Suprapubic skin (tissue), 4 donors: ENCODE results near the gene PCGF3. TPM values are rescaled to one million over a fixed set of nuclear protein-coding genes. Genes with fewer than 3 reads are reported as not detected.
"Not testable (repeated sequence)": the region's sequence is repeated elsewhere in the genome, so short reads cannot be mapped to it uniquely, and the experiment has no call there.

Experiments used
- DNase-seq, 2 donors: peaks; one replicate each; pipeline ENCODE4 v3.0.0-alpha.2; 2019; ENCODE audit warnings: low spot score in 2 of 2
- H3K27ac ChIP-seq: fragments of 200-600 bp; sonication (generic); one replicate; pipeline ENCODE4 v1.5.1; 2019
- H3K27me3 ChIP-seq: fragments of 200-600 bp; sonication (generic); one replicate; pipeline ENCODE4 v1.5.1; 2019
- H3K36me3 ChIP-seq: fragments of 200-600 bp; sonication (generic); one replicate; pipeline ENCODE4 v1.5.1; 2019
- H3K4me1 ChIP-seq: fragments of 200-600 bp; sonication (generic); one replicate; pipeline ENCODE4 v1.5.1; 2019
- H3K4me3 ChIP-seq: fragments of 200-600 bp; sonication (generic); one replicate; pipeline ENCODE4 v1.5.1; 2019; ENCODE audit warnings: mild to moderate bottlenecking
- H3K9me3 ChIP-seq: fragments of 200-600 bp; sonication (generic); one replicate; pipeline ENCODE4 v1.5.1; 2019
- EP300 ChIP-seq: sonication (generic); formaldehyde crosslinking; IDR thresholded peaks from one replicate; pipeline ENCODE4 v1.6.1; 2017; ENCODE audit warnings: antibody characterized with exemption
- POLR2A ChIP-seq, 2 donors: fragments of 450-650 bp; IDR thresholded peaks; one replicate each; pipeline ENCODE4 v1.6.1; 2017; ENCODE audit warnings: antibody characterized with exemption in 2 of 2, mild to moderate bottlenecking in 2 of 2, moderate library complexity in 2 of 2
- POLR2AphosphoS5 ChIP-seq, 3 donors: sonication (generic); formaldehyde crosslinking; IDR thresholded peaks; one replicate each; pipeline ENCODE4 v1.6.1; 2017; ENCODE audit warnings: antibody characterized with exemption in 3 of 3
- WGBS: methylation state at CpG from one replicate; pipeline ENCODE4 v1.1.5; 2018; 5-methylcytosine and 5-hydroxymethylcytosine counted together
- total RNA-seq, 4 donors: library from RNA; depleted of rRNA; stranded (reverse); fragments of >200 nt; gene quantifications; one replicate each; pipeline ENCODE4 v1.1.0, GENCODE V29; 2016
- TF ChIP-seq, protein P1 (sequence below), 2 donors: fragments of 200-600 bp in 1 of 2; fragments of 450-650 bp in 1 of 2; sonication (generic) in 1 of 2; IDR thresholded peaks; one replicate each; pipeline ENCODE4 v1.5.1; 2016 to 2019; ENCODE audit warnings: antibody characterized with exemption in 2 of 2, mild to moderate bottlenecking in 1 of 2, moderate library complexity in 1 of 2

PCGF3 gene
- total RNA-seq, 4 donors from 2014 or later: 59.7 to 152 (median 71.2) TPM

DNA sequence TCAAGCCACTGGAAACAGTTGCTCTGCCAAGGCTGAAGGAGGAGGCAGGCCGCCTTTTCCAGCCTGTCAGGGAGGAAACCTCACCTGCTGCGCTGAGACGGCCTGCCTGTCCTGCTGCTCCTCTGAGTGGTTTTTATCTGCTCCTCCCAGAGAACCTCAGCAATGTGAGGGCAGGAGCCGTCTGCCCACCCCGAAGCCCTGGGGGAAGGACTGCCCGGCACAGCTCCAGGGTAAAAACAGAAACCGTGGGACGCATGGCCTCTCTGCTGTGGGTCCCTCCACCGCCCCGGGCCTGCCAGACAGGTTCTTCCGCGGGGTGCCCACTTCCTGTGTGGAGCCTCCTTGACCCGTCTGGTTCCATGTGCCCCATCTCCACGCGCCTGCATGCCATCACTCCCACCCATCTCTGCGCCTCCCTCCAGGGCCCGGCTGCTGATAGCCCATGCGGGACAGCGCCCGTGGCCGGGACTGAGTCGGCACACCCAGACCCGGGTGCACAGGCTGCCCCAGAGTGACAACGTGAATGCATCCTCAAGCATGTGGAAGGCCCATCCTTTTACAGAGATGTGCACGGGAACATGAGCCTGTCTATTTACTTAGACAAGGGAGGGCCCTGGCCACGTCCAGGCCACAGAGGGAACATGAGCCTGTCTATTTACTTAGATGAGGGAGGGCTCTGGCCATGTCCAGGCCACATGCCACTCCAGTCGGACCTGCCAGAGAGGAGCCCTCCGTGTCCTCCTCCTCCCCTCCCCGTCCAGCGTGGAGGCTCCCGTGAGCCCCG lies 12.7 kb upstream of the PCGF3 start:
- Histone ChIP-seq H3K4me3 (no peak overlapping the region), H3K36me3 (no peaks in the 10 kb centered on the region), H3K4me1 (peaks cover 21% of the 10 kb centered on the region), H3K9me3 (no peaks in the 10 kb centered on the region), H3K27ac (no peak overlapping the region), H3K27me3 (no peaks in the 10 kb centered on the region)
- no peak for DNase-seq
- TF ChIP-seq POLR2AphosphoS5 (IDR thresholded peaks at IDR 0.05) (no peak), POLR2A (IDR thresholded peaks at IDR 0.05) (no peak), EP300 (no peak)
- TF ChIP-seq, protein P1, sequence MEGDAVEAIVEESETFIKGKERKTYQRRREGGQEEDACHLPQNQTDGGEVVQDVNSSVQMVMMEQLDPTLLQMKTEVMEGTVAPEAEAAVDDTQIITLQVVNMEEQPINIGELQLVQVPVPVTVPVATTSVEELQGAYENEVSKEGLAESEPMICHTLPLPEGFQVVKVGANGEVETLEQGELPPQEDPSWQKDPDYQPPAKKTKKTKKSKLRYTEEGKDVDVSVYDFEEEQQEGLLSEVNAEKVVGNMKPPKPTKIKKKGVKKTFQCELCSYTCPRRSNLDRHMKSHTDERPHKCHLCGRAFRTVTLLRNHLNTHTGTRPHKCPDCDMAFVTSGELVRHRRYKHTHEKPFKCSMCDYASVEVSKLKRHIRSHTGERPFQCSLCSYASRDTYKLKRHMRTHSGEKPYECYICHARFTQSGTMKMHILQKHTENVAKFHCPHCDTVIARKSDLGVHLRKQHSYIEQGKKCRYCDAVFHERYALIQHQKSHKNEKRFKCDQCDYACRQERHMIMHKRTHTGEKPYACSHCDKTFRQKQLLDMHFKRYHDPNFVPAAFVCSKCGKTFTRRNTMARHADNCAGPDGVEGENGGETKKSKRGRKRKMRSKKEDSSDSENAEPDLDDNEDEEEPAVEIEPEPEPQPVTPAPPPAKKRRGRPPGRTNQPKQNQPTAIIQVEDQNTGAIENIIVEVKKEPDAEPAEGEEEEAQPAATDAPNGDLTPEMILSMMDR (IDR thresholded peaks at IDR 0.05): no peak
- WGBS: 68% methylated on average over 30 of the region's 32 CpGs

DNA sequence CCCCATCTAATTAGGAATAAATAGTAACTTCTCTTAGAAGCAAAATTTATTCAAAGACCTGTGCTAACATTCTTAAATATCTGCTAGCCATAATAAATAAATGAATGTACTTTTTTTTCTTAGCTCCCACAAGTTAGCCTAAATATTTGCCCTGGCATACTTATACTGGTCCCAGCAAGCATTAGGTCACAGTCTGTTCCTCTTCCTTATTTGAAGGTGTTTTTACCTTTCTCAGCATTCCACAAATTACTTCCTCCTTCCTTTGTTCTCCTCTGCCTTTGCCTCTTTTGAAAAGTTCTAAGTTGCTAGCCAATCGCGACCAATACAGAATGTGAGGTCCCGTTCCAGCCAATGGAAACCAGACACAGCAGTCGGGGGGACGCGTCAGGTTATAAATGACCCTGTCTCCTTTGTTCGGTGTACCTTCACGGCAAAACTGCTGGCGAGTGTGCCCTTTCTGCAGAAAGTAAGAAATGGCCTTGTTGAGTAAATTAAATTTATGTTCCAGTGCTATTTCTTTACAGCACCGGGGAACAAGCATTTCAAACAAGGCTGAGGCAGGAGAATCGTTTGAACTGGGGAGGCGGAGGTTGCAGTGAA lies 11.2 kb upstream of the PCGF3 start:
- H3K27me3 ChIP-seq, H3K36me3 ChIP-seq, DNase-seq, H3K9me3 ChIP-seq, H3K4me3 ChIP-seq, H3K27ac ChIP-seq, H3K4me1 ChIP-seq: not testable (repeated sequence)
- WGBS: 92% methylated on average over 12 of the region's 12 CpGs

- Histone ChIP-seq H3K27ac (no peak overlapping the region), H3K27me3 (no peaks in the 10 kb centered on the region)
- WGBS: 79% methylated on average over 27 of the region's 27 CpGs
These were observed 5.6 kb upstream of the PCGF3 start for GRCh38 chr4:699816-700580.

GRCh38 chr4:700587-701264 lies 4.9 kb upstream of the PCGF3 start:
- Histone ChIP-seq H3K4me3 (no peak overlapping the region), H3K27me3 (no peaks in the 10 kb centered on the region), H3K4me1 (peaks cover 28% of the 10 kb centered on the region), H3K27ac (no peak overlapping the region), H3K9me3 (no peaks in the 10 kb centered on the region), H3K36me3 (no peaks in the 10 kb centered on the region)
- WGBS: 70% methylated on average over 16 of the region's 16 CpGs
- no peak for DNase-seq
- no peak for TF ChIP-seq POLR2AphosphoS5 (IDR thresholded peaks at IDR 0.05)
- no peak for TF ChIP-seq POLR2A (IDR thresholded peaks at IDR 0.05)
- TF ChIP-seq, protein P1 (IDR thresholded peaks at IDR 0.05): no peak
- no peak for TF ChIP-seq EP300

More at GRCh38 chr4:699816-700580, 5.6 kb upstream of the PCGF3 start:
- no peak for DNase-seq
- Histone ChIP-seq H3K4me1 (peaks cover 24% of the 10 kb centered on the region), H3K4me3 (no peak overlapping the region), H3K9me3 (no peaks in the 10 kb centered on the region), H3K36me3 (no peaks in the 10 kb centered on the region)
- no peak for TF ChIP-seq POLR2A (IDR thresholded peaks at IDR 0.05)
- TF ChIP-seq EP300: no peak
- TF ChIP-seq, protein P1 (IDR thresholded peaks at IDR 0.05): no peak

DNA sequence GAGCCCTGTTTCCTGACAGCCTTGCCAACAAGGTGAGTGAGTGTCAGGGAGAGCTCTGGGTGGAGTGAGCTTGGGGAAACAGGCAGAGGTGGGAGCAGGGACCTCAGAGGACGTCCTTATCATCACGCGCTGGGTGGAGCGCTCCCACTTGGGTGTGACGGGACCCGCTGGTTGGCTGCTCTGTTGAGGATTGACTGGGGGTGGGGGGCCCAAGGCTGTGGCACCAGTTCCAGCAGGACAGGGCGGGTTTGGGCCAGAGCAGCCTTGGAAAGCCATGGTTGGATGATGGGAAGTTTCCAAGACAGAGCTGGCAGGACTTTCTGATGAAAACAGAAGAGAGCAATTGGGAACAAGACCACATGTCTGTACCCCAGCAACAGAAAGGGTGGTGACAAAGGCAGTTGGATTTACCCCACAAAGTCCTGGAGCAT lies 3.0 kb upstream of the PCGF3 start:
- H3K9me3 ChIP-seq: no peaks in the 10 kb centered on the region
- no peak overlapping the region for H3K27ac ChIP-seq
- no peaks in the 10 kb centered on the region for H3K27me3 ChIP-seq
- 62% methylated on average over 7 of the region's 7 CpGs for WGBS
- TF ChIP-seq, protein P1 (IDR thresholded peaks at IDR 0.05): no peak
- TF ChIP-seq POLR2A (IDR thresholded peaks at IDR 0.05) (no peak), EP300 (no peak), POLR2AphosphoS5 (IDR thresholded peaks at IDR 0.05) (no peak)
- no peaks in the 10 kb centered on the region for H3K36me3 ChIP-seq
- no peak overlapping the region for H3K4me3 ChIP-seq
- peaks cover 40% of the 10 kb centered on the region for H3K4me1 ChIP-seq
- peak in 1 of 2 donors; percentile 75 for DNase-seq
